Activated T-helper 2 cell treated with anti-CD3 and anti-CD28 coated beads, Interferon-gamma antibody, Interleukin-2, Interleukin-4, amounts not matched to agents 10 μg/mL and 5 μg/mL and 100 μg/mL, durations not matched to agents 14 hours and 24 hours and 36 hours (primary cell): ENCODE measurements around the gene CALHM3. TPM values are rescaled to one million over a fixed set of nuclear protein-coding genes. Genes with fewer than 3 reads are reported as not detected.

Experiments
- DNase-seq: peaks from one replicate; pipeline ENCODE4 v3.0.0; 2021; ENCODE audit warnings: low spot score
- H3K27ac Mint-ChIP-seq: one replicate; pipeline ENCODE4 v1.8.0; 2021; ENCODE audit warnings: mixed read lengths
- H3K27me3 Mint-ChIP-seq: one replicate; pipeline ENCODE4 v1.8.0; 2021; ENCODE audit warnings: low read depth, mixed read lengths
- H3K36me3 Mint-ChIP-seq: one replicate; pipeline ENCODE4 v1.8.0; 2021; ENCODE audit warnings: low read depth, mixed read lengths
- H3K4me1 Mint-ChIP-seq: one replicate; pipeline ENCODE4 v1.8.0; 2021; ENCODE audit warnings: low read depth, mixed read lengths
- H3K4me3 Mint-ChIP-seq: one replicate; pipeline ENCODE4 v1.8.0; 2021; ENCODE audit warnings: low read depth, mild to moderate bottlenecking, moderate library complexity, mixed read lengths
- H3K9me3 Mint-ChIP-seq: one replicate; pipeline ENCODE4 v1.8.0; 2021; ENCODE audit warnings: mixed read lengths
- intact Hi-C: fragments of 100-400 bp; cut with micrococcal nuclease; formaldehyde crosslinking; loops from one replicate; pipeline ENCODE4 v1.15.1; 2023
- total RNA-seq: library from RNA; stranded (reverse); gene quantifications from 2 replicates; pipeline ENCODE4 v1.2.3, GENCODE V29; 2022

The CALHM3 gene
- total RNA-seq, 1 donor from 2014 or later: not detected

GRCh38 chr10:103449208-103450144, 29.6 kb downstream of the CALHM3 start:
- Mint-ChIP-seq H3K27me3 (no peaks in the 10 kb centered on the region), H3K36me3 (peaks cover 63% of the 10 kb centered on the region), H3K9me3 (no peaks in the 10 kb centered on the region), H3K27ac (peak overlapping the region; percentile 51), H3K4me3 (peak overlapping the region; percentile 91), H3K4me1 (peaks cover 54% of the 10 kb centered on the region)
- intact Hi-C loops: no loop called here
- no peak for DNase-seq

GRCh38 chr10:103448746-103449145, 30.3 kb downstream of the CALHM3 start:
- intact Hi-C loops: no loop called here
- Mint-ChIP-seq H3K9me3 (no peaks in the 10 kb centered on the region), H3K4me3 (peak overlapping the region; percentile 52), H3K27ac (peak overlapping the region; percentile 78), H3K4me1 (peaks cover 53% of the 10 kb centered on the region), H3K36me3 (peaks cover 70% of the 10 kb centered on the region), H3K27me3 (no peaks in the 10 kb centered on the region)
- no peak for DNase-seq

GRCh38 chr10:103447187-103447586, 31.9 kb downstream of the CALHM3 start:
- H3K27me3 Mint-ChIP-seq: no peaks in the 10 kb centered on the region
- H3K36me3 Mint-ChIP-seq: peaks cover 83% of the 10 kb centered on the region
- no peak overlapping the region for H3K4me3 Mint-ChIP-seq
- no peak for DNase-seq
- H3K4me1 Mint-ChIP-seq: peaks cover 41% of the 10 kb centered on the region
- H3K9me3 Mint-ChIP-seq: no peaks in the 10 kb centered on the region
- H3K27ac Mint-ChIP-seq: no peak overlapping the region
- intact Hi-C loops: no loop called here

- Mint-ChIP-seq H3K4me3 (no peak overlapping the region), H3K4me1 (peaks cover 36% of the 10 kb centered on the region), H3K27ac (no peak overlapping the region), H3K27me3 (no peaks in the 10 kb centered on the region), H3K9me3 (no peaks in the 10 kb centered on the region), H3K36me3 (peaks cover 83% of the 10 kb centered on the region)
- intact Hi-C loops: no loop called here
- no peak for DNase-seq
These were observed 33.1 kb downstream of the CALHM3 start for GRCh38 chr10:103445767-103446567.

GRCh38 chr10:103445366-103445765, 33.7 kb downstream of the CALHM3 start:
- peaks cover 82% of the 10 kb centered on the region for H3K36me3 Mint-ChIP-seq
- intact Hi-C loops: no loop called here
- no peak overlapping the region for H3K4me3 Mint-ChIP-seq
- DNase-seq: no peak
- H3K27me3 Mint-ChIP-seq: no peaks in the 10 kb centered on the region
- H3K9me3 Mint-ChIP-seq: no peaks in the 10 kb centered on the region
- H3K27ac Mint-ChIP-seq: no peak overlapping the region
- H3K4me1 Mint-ChIP-seq: peaks cover 30% of the 10 kb centered on the region

GRCh38 chr10:103444478-103444877, 34.6 kb downstream of the CALHM3 start:
- H3K27me3 Mint-ChIP-seq: no peaks in the 10 kb centered on the region
- no peak overlapping the region for H3K4me3 Mint-ChIP-seq
- H3K9me3 Mint-ChIP-seq: no peaks in the 10 kb centered on the region
- peaks cover 24% of the 10 kb centered on the region for H3K4me1 Mint-ChIP-seq
- DNase-seq: no peak
- H3K36me3 Mint-ChIP-seq: peaks cover 83% of the 10 kb centered on the region
- intact Hi-C loops: no loop called here
- H3K27ac Mint-ChIP-seq: no peak overlapping the region

- Mint-ChIP-seq H3K4me1 (peaks cover 15% of the 10 kb centered on the region), H3K9me3 (no peaks in the 10 kb centered on the region), H3K27me3 (no peaks in the 10 kb centered on the region), H3K4me3 (no peak overlapping the region), H3K36me3 (peaks cover 81% of the 10 kb centered on the region), H3K27ac (no peak overlapping the region)
- DNase-seq: no peak
- intact Hi-C loops: no loop called here
These were observed 35.4 kb downstream of the CALHM3 start for GRCh38 chr10:103443475-103444185.

- Mint-ChIP-seq H3K4me1 (peaks cover 10% of the 10 kb centered on the region), H3K27ac (no peak overlapping the region), H3K4me3 (no peak overlapping the region), H3K9me3 (no peaks in the 10 kb centered on the region), H3K36me3 (peaks cover 81% of the 10 kb centered on the region), H3K27me3 (no peaks in the 10 kb centered on the region)
- intact Hi-C loops: no loop called here
- DNase-seq: no peak
These were observed 37.0 kb downstream of the CALHM3 start for GRCh38 chr10:103442031-103442461.

GRCh38 chr10:103441611-103442010, 37.4 kb downstream of the CALHM3 start:
- peaks cover 10% of the 10 kb centered on the region for H3K4me1 Mint-ChIP-seq
- H3K9me3 Mint-ChIP-seq: no peaks in the 10 kb centered on the region
- no peak overlapping the region for H3K27ac Mint-ChIP-seq
- DNase-seq: no peak
- no peaks in the 10 kb centered on the region for H3K27me3 Mint-ChIP-seq
- intact Hi-C loops: no loop called here
- H3K36me3 Mint-ChIP-seq: peaks cover 82% of the 10 kb centered on the region
- H3K4me3 Mint-ChIP-seq: no peak overlapping the region

GRCh38 chr10:103441206-103441605, 37.8 kb downstream of the CALHM3 start:
- DNase-seq: no peak
- Mint-ChIP-seq H3K36me3 (peaks cover 82% of the 10 kb centered on the region), H3K9me3 (no peaks in the 10 kb centered on the region), H3K4me3 (no peak overlapping the region), H3K4me1 (peaks cover 6% of the 10 kb centered on the region), H3K27me3 (no peaks in the 10 kb centered on the region), H3K27ac (no peak overlapping the region)
- intact Hi-C loops: no loop called here

- peaks cover 81% of the 10 kb centered on the region for H3K36me3 Mint-ChIP-seq
- H3K27ac Mint-ChIP-seq: no peak overlapping the region
- no peaks in the 10 kb centered on the region for H3K9me3 Mint-ChIP-seq
- H3K4me1 Mint-ChIP-seq: peaks cover under 1% of the 10 kb centered on the region
- no peak overlapping the region for H3K4me3 Mint-ChIP-seq
- no peaks in the 10 kb centered on the region for H3K27me3 Mint-ChIP-seq
- intact Hi-C loops: no loop called here
- no peak for DNase-seq
These were observed 38.6 kb downstream of the CALHM3 start for GRCh38 chr10:103440416-103440815.

- Mint-ChIP-seq H3K36me3 (peaks cover 79% of the 10 kb centered on the region), H3K9me3 (no peaks in the 10 kb centered on the region), H3K4me3 (no peak overlapping the region), H3K27me3 (no peaks in the 10 kb centered on the region), H3K27ac (no peak overlapping the region), H3K4me1 (no peaks in the 10 kb centered on the region)
- intact Hi-C loops: no loop called here
- no peak for DNase-seq
These were observed 39.3 kb downstream of the CALHM3 start for GRCh38 chr10:103439776-103440175.
